Stimulated activated CD4-positive, alpha-beta T cell treated with anti-CD3 and anti-CD28 coated beads, Interleukin-15, amount 100 ng/mL, for 1 hour (primary cell): ENCODE measurements around the gene UACA.
A peak's percentile ranks its signal among the peaks of the same experiment; 100 is the strongest.
"Not testable (repeated sequence)": the region's sequence is repeated elsewhere in the genome, so short reads cannot be mapped to it uniquely, and the experiment has no call there.

Experiments used
- DNase-seq, 2 donors: peaks; one replicate each; pipeline ENCODE4 v3.0.0-alpha.2; 2020; ENCODE audit warnings: low read depth in 1 of 2, low spot score in 1 of 2

The UACA gene

DNA sequence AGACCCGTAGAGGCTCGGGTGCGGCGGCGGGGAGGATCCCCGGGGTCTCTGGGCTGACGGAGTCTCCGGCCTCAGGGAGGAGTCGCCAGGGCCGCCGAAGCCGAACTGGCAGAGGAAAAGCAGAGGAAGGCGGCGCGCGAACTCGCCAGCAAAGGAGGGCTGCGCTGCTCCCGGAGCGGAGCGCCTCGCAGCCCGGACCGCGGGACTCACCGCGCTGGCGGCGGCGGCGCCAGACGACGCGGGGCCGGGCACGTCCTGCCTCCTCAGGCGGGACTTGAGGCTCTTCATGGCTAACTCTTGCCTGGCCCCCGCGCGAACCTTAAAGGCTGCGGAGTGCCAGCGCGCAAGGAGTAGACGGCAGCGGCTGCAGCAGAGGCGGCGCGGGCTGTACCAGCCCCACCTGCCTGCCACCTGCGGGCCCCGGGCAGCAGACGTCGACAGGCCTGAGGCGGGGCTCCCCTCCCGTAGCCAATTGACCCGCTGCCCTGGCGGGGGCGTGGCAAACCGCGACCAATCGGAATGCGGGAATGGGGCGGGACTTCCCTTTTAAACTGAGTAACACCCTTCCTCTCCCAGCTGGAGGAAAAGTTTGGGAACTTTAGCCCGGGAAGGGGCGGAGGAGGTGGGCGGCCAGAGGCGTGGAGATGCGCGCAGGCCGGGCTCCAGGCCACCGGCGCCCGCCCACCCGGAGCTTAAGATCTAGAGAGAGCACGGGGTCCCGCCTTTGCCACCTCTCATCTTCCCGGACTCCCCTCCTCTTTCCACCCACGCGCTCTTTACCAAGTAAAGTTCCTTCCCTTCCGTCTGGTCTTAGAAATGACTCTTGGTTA is at the start of gene UACA:
TSS of gene UACA (minus strand) at position 439 of the 830 bp plus-strand sequence. CDS start at position 288, 151 bp downstream.
- peak; percentile 45 to 67 for DNase-seq

GRCh38 chr15:70812827-70813364 is 49.5 kb upstream of the UACA start:
- no peak for DNase-seq

- no peak for DNase-seq
These were observed 47.7 kb upstream of the UACA start for GRCh38 chr15:70810916-70811578.

GRCh38 chr15:70806992-70807712 is 43.8 kb upstream of the UACA start:
- DNase-seq = no peak

DNA sequence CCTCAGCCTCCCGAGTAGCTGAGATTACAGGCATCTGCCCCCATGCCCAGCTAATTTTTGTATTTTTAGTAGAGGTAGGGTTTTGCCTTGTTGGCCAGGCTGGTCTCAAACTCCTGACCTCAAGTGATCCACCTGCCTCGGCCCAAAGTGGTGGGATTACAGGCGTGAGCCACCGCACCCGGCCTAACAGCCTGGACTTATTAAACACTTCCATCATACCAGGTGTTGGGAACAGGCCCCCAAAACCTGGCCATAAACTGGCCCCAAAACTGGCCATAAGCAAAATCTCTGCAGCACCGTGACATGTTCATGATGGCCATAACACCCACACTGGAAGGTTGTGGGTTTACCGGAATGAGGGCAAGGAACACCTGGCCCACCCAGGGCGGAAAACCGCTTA is 41.0 kb upstream of the UACA start:
- not testable (repeated sequence) for DNase-seq

- DNase-seq = no peak
These were observed 39.3 kb upstream of the UACA start for GRCh38 chr15:70802629-70803028.

DNA sequence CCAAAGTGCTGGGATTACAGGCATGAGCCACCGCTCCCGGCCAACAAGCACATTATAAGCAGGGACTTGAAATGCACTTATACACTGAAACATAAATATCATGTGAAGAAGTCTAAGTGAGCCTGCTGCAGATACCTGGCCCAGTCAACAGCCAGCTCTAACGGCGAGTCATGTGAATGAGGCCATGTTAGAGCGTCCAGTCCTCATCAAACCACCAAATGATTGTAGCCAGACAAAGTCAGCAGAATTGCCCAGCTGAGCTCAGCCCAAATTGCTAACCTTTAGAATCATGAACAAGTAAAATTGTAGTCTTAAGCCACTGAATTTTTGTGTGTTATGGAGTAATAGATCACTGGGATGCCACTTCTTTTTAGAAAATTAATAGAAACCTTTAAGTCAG is 37.8 kb upstream of the UACA start:
- DNase-seq = no peak

DNA sequence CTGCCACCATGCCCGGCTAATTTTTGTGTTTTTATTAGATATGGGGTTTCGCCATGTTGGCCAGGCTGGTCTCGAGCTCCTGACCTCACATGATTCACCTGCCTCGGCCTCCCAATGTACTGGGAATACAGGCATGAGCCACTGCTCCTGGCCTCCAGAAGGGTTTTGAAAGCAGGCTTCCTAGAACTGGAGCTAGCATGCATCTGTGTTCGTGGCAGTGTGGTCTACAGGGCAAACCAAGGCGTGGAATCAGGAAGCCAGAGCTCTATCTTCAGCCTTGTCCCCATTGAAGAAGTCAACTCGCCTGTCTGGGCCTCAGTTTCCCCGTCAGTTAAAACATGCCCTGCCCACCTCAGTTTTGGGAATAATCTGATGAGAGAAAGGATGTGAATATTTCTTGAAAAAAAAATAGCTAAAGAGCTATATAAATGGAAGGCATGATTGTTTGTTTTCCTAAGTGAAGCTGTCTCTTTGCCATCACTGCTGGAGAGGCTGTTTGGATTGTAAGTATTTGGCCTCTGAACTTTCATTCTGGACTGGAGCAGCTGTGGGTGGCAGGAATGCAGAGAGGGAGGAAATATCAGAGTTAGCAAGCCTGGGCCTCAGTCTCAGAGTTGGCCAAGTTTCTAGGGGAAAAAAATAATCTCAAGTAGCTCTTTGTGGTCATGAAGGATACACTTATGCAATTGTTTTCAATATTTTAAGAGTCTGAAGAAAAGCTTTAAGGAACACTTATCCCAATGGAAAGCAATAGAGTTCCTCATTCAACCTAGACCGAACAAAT is 36.5 kb upstream of the UACA start:
- no peak for DNase-seq

DNA sequence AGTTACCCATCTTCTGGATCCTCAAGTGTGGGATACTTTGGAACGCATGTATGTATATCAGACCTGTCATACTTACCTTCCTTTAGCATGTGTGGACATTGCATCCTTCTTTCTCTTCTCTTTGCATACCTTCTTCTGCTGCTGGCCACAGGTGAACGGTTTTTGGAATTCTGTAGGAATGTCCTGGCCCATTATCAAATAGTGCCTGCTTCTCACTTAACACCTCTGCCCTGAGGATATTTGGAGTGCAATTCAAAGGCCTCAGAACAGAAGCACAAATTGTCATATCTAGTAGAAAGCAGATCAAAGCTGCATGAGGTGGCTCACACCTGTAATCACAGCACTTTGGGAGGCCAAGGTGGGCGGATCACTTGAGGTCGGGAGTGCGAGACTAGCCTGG is 34.1 kb upstream of the UACA start:
- DNase-seq = no peak

- no peak for DNase-seq
These were observed 33.4 kb upstream of the UACA start for GRCh38 chr15:70796516-70797310.

DNA sequence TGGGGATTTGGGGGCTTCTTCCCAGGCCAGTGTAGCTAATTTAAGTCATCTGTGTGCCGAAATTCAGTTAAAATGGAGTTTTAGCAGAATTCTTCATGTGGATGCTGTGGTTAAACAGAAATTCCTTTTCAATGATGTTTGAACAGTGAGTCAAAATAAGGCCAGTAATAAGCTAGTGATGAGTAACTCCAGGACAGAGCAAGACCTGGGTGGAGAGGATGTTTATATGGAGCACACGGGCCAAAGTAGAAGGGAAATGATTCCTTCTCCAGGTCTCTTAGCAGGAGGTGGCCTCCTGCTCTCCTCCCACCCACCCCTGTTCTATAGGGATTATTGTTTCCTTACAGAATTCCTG is 31.9 kb upstream of the UACA start:
- no peak for DNase-seq

DNA sequence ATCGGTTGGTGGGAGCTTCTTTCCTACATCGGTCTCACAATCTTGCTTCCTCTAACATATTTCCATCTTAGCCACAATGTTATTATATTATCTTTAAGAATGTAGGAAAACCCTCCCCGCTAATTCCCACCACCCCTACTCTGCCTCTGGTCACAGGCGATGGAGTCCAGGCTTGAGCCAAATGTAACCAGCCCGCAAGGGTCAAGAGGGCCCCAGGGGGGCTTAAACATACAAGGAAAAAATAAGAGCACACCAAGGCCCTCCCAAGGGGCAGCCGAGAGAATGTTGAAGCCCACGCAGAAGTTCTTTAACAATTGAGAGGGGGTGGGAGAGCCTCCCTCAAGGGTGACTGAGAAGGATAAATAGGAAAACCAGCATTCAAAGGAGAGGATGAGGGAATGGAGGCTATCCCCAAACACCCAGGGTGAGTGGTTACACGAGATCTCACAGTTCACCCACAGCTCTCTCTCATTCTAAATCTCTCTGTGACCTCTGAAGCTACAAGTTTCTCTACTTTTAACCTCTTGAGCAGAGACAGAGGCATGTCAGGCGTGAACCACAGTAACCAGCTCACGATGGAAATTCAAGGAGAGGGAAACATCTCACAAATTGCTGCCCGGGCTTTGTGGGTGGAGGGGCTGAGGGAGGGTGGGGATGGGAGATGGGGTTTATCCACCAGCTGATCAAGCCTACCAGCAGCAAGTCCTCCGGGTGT is 31.4 kb upstream of the UACA start:
- no peak for DNase-seq

DNA sequence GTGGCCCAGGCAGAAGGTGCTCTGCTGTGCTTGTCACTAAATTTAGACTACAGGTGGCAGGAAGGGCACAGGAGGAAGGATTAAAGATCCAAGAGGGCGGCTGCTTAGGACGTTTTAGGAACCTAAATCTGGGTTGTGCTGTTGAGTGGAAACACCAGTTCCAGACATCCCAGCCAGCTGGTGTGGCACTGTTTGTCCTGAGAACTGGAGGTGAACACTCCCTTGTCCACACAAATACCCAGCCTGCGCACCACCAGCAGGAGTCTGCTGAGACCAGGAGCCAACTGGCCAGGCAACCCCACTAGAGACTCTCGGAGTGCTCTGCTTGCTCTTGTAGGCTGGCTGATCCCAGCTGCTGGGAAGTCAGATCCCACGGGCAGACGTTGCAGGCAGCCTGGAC is 30.3 kb upstream of the UACA start:
- DNase-seq = no peak

GRCh38 chr15:70792171-70792573 is 28.8 kb upstream of the UACA start:
- no peak for DNase-seq

DNA sequence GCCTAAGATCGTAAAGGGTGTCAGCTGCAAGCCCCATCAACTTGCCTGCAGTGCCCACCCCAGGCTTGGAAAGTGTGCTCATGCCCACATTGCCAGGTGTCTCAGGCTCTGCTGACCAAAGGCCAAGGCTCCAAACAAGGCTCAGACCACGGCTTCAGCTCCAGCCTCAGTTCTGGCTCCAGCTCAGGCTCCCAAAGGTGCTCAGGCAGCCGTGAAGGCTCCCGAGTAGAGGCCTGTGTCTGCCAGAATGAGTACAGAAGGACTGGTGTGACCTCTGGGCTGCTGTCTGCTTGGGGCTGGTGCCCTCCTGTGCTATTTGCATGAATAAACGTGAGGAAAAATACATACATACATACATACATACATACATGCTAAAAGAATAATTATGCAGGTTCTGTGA is 27.9 kb upstream of the UACA start:
- DNase-seq = no peak

DNA sequence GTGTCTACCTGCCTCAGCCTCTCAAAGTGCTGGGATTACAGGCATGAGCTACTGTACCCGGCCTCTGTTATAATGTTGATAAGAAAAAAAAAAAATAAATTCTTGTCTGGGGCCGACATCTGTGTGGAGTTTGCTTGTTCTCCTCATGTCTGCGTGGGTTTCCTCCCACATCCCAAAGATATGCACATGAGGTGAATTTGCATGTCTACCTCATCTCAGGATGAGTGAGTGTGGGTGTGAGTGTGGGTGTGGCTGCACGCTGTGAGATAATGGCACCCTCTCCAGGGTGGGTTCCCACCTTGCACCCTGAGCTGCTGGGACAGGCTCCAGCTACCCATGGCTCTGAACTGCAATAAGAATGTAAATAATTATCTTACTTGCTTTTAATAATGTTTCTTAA is 25.9 kb upstream of the UACA start:
- no peak for DNase-seq

DNA sequence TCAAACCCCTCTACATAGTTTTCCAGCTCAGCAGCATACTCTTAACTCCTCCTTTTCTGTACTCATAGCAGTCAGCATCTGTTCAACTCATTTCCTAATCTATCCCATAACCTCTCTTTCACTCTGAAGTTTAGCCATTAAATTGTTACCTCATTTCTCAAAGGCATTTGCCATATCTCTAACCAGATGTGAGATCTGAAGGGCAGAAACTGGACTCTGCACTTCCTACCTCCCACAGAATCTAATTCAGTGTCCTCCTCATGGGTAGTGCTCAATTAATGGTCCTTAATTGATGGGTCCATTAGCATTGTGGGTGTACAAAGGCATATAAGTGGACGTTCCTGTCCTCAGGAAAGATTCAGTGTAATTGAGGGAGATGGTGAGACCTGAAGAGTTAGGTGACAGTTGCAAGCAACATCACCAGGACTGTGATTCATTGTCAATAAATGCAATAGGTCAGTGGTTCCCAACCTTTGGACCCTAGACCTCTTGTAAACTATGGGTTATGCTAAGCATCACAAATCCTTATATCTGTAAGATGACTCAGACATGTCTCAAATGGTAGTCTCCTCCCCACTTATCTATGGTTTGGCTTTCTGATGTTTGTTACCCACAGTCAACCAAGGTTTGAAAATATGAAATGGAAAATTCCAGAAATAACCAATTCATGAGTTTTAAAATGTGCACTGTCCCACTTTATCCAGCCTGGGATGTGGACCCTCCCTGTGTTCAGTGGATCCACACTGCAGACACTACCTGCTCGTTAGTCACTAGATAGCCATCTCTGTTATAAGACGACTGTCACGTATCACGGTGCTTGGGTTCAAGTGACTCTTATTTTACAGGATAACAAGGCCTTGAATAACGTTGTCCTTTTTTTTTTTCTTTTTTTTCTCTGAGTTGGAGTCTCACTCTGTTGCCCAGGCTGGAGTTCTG is 25.0 kb upstream of the UACA start:
- no peak for DNase-seq

DNA sequence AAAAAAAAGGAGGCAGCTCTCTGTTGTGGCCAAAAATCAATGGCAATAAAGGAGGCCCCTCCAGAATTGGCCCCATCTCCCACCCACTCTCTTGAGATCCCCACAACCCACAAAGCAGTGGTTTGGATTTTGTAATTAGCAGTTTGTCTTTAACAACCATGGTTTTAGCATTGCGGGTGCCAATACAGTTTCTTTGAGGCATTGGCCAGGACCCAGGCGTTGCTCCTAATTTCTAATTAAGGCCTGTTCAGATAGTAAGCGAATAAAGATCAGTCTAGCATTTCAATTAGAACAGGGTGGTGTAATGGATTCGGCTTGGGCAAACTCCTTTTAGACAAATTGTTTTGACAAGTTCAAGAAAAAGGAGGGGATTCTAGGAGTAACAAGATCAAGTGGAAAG is 23.6 kb upstream of the UACA start:
- DNase-seq = no peak

DNA sequence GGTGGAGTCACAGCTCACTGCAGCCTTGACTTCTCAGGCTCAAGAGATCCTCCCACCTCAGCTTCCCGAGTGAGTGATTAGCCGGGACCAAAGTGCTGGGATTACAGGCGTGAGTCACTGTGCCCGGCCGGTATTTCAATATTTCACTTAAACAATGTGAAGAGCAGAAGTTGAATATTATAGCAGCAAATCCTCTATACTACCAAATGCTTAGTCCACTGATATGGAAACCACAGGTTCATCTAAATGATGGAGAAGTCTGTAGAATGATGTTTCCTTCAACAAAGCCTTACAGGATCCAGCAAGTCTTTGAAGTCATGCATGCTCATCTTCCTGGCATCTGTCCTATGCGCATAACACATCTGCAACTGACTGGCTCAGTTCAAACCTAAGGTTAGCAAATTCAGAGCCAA is 20.3 kb upstream of the UACA start:
- DNase-seq = no peak
